ENCODE measurements around the gene ACTA1.
"Not testable (repeated sequence)": the region's sequence is repeated elsewhere in the genome, so short reads cannot be mapped to it uniquely, and the experiment has no call there.

The ACTA1 gene

DNA sequence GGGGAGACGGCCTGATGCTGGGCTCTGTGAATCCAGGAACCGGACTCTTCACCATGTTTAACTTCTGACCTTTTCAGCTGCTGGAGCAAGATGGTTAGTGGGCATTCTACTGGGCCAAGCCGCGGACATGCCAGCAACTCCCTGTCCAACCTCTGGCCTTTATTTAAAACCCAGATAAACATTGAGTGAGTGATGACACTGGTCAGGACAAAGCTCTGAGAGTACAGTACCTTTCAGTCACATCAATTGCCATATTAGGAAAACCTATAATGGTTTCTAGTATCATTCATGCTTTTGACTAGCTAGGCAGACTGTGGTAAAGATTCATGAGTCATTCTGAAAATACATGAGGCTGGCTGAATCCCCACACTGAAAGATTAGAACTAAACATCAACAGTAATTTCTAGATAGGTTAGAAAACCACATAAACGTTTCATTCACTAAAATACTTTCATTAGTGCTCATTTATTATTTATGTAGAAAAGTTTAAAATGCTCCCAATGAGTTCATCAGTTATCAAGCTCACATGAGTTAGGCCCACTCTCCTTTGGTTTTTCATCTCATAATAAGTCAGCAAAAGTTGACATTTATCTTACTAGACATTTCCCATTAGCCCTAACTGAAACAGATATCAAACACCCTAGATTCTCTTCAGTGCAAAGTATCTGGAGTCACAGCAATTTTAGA, 7.1 kb upstream of the ACTA1 start:
- DNase-seq (ENCODE audit: low read depth in 1 of 2, low spot score in 1 of 2): no peak

DNA sequence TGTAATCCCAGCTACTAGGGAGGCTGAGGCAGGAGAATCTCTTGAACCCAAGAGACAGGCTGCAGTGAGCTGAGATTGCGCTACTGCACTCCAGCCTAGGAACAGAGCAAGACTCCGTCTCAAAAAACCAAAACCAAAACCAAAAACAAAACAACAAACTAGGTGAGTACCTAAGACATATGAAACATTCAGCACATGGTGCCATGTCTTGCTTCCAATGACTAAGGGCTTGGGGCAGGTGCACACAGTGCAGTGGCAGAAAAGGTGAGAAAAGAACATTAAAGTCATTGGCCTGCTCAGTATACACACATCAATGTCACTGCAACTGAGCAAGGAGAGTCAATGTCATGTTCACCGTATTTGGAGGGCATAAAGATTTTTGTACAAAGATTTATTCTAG, 4.1 kb upstream of the ACTA1 start:
- DNase-seq (ENCODE audit: low read depth in 1 of 2, low spot score in 1 of 2): no peak

DNA sequence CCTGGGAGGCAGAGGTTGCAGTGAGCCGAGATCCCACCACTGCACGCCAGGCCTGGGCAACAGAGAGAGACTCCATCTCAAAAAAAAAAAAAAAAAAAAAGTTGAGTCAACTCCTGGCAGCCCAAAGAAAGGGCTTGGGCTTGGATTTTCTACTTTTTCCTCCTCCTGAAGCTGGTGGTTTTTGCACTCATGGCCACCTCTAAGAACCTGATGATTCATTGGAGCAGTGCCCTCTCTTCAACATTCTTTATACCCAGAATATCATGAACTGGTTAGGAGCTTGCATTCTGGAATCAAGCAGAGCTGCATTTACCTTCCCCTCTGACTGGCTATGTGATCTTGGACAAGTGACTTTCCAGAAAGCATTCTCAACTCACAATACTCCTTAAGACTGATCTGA, 3.5 kb upstream of the ACTA1 start:
- DNase-seq (ENCODE audit: low read depth in 1 of 2, low spot score in 1 of 2): no peak

DNA sequence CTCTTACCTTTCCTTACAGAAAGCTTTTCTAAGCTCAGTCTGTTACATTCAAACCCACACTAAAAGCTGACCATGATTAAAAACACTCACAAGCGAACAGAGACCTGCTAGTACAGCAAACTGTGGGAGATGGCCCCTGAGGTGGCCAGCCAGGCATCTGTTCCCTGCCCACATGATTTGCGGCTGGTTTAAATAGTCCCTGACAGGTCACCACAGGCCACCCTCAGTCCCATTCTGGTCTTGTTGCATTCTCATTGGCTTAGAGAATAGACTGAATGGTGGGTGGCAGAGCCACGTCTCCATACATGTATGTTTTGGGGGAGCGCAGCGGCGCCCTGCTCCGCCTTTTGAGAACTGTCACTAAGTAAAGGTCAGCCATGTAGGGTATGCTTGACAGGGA, 2.3 kb upstream of the ACTA1 start:
- no peak for DNase-seq (ENCODE audit: low read depth in 1 of 2, low spot score in 1 of 2)

DNA sequence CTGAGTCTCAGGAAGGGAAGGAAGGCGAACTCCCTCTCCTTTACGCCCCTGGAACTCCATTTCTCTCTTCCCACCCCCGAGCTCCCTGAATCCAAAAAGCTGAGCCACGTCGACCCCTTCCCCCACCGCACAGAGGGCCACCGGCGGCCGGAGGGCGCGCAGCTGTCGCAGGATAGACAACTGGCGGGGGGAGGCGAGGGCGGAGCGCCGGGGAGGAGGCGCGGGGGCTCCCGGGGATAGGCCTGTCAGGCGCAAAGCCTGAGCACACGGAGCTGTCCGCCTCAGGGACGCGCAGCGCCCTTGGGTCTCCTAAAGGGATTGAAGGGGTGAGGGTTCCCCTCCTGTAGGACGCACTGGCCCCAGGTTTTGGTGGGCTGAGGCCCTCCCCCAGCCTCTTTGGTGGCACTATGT, 752 bp upstream of the ACTA1 start:
- DNase-seq (ENCODE audit: low read depth in 1 of 2, low spot score in 1 of 2): no peak

DNA sequence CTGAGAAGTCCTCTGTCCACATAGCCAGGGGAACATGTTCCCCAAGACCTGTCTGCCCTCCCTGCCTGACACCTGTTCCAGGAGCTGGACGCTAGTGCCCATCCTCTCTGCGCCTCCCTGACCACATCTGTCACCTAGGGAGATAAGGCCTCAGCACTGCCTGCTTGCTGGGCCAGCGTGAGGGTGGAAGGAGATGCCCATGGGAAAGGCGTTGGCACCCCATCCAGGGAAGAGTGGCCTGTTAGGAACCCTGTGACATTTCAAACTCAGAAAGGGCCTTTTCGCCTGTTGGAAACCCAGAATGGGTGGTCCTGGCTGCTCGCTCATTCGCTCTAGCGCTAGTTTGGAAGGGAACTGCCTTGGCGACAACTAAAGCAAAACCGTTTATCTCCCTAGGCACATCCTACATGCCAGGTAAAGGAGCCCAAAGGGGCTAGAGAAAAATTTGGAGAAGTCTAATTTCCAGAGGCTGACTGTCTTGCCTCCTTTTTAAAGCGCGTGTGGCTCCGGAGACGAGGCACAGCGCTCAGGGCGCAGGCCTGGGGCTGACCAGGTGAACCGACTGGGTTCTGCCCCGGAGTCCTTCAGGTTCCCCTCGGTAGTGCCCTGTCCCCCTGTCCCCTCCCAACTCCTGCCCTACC, 410 bp downstream of the ACTA1 start:
- DNase-seq (ENCODE audit: low read depth in 1 of 2, low spot score in 1 of 2): no peak

DNA sequence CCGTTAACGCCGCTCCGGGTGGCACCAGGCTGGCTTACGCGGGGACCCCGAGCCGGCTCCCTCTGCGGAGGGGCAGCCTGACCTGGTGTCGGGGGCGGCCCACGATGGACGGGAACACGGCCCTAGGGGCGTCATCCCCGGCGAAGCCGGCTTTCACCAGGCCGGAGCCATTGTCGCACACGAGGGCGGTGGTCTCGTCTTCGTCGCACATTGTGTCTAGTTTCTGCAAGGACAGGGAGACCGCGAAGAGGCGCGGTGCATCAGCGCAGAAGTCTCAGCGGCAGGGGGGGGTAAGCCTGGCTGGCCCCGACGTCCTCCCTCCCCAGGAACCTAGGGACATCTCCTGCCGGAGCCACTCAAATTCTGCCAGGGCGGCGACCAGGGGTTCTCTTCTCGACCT, 989 bp downstream of the ACTA1 start:
- no peak for DNase-seq (ENCODE audit: low read depth in 1 of 2, low spot score in 1 of 2)

DNA sequence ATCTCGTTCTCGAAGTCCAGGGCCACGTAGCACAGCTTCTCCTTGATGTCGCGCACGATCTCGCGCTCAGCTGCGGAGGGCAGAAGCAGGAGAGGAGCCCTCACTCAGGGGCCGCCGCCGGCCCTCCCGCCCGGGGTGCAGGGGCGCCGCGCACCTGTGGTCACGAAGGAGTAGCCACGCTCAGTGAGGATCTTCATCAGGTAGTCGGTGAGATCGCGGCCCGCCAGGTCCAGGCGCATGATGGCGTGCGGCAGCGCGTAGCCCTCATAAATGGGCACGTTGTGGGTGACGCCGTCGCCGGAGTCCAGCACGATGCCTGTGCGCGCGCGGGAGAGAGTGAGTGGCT, 1.8 kb downstream of the ACTA1 start:
- DNase-seq (ENCODE audit: low read depth in 1 of 2, low spot score in 1 of 2): no peak

DNA sequence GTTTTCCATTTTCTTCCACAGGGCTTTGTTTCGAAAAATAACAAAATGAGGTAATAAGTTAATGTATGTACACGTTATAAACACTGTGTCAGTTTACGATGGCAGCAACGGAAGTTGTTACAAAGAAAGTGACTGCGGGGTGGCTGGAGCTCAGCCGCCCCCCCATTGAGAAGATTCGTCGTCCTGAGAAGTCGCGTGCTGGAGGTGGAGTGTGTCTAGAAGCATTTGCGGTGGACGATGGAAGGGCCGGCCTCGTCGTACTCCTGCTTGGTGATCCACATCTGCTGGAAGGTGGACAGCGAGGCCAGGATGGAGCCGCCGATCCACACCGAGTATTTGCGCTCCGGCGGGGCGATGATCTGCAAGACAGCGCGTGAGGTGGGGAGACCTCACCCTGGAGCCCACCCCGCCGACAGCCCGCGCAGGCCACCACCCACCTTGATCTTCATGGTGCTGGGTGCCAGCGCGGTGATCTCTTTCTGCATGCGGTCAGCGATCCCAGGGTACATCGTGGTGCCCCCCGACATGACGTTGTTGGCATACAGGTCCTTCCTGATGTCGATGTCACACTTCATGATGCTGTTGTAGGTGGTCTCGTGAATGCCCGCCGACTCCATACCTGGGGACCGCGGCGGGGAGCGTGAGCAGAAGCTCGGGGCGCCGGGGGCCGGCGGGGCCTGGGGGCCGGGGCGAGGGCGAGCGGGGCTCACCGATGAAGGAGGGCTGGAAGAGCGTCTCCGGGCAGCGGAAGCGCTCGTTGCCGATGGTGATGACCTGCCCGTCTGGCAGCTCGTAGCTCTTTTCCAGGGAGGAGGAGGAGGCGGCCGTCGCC, 2.4 kb downstream of the ACTA1 start:
- no peak for DNase-seq (ENCODE audit: low read depth in 1 of 2, low spot score in 1 of 2)

DNA sequence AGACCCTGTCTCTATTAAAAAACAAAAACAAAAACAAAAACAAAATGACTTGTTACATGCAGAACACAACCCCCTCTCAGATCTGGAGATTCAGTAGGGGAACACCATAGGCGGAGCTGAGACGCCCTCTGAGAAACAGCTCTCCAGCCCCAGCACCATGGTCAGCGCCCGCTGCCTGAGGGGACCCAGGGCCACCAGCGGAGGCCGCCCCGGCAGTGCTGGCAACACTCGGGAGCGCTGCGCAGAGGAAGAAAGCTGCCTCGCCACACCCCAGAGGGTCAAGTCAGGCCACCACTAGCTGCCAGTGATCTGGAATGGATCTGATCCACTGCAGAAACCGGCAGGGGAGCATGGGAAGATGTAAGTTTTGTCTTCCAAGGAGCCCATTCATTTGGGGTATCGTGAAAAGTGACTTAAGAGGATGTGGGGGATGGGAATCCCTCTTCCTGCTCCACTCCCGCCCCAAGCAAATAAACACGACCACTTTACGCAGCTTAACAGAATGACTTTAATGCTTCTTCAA, 3.1 kb downstream of the ACTA1 start:
- no peak for DNase-seq (ENCODE audit: low read depth in 1 of 2, low spot score in 1 of 2)

DNA sequence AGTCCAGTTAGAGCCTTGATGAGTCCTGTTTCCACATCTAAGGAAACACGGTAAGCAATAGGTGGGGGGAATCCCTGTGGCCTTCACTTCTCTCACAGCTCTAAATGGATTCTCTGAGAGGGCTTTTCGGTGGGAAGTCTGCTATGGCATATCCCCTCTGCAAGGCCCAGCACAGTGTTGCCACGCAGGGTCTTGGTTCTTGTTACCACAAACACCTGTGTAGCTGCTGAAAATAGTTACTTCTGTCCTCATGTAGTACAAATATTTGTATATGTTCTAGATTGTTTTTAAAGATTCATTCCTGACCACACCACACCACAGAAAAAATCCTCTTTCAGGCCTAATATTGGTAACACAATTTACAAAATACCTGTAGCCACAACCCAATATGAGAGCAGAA, 5.6 kb downstream of the ACTA1 start:
- no peak for DNase-seq (ENCODE audit: low read depth in 1 of 2, low spot score in 1 of 2)

DNA sequence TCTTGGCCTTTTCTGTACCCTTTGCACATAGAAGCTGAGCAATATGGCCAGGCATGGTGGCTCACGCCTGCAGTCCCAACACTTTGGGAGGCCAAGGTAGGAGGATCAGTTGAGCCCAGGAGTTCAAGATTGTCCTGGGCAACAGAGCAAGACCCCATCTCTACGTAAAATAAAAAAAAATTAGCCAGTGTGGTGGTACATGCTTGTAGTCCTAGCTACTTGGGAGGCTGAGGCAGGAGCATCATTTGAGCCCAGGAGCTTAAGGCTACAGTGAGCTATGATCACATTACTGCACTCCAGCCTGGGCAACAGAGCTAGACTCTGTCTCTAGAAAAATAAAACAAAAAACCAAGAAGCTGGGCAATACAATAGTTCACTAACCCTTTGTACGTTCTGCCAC, 6.3 kb downstream of the ACTA1 start:
- DNase-seq (ENCODE audit: low read depth in 1 of 2, low spot score in 1 of 2): no peak

DNA sequence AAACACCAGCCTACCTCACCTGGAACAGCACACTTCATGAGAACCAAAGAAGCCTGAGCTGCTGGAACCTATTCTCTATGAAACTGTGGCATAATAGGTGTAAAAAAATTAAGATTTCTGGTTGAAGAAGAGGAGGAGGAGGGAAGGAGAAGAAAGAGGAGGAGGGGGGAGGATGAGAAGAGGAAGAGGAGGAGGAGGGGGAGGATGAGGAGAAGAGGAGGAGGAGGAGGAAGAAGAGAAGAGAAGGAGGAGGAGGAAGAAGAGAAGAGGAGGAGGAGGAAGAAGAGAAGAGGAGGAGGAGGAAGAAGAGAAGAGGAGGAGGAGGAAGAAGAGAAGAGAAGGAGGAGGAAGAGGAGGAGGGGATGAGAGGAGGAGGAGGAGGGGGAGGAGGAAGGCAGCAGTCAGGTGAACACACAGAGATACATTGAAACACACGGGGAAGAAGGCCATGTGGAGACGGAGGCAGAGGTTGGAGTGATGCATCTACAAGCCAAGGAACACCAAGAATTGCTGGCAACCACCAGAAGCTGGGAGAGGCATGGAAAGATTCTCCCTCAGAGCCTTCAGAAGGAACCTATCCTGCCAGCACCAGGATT, 8.2 kb downstream of the ACTA1 start:
- DNase-seq (ENCODE audit: low read depth in 1 of 2, low spot score in 1 of 2): no peak

DNA sequence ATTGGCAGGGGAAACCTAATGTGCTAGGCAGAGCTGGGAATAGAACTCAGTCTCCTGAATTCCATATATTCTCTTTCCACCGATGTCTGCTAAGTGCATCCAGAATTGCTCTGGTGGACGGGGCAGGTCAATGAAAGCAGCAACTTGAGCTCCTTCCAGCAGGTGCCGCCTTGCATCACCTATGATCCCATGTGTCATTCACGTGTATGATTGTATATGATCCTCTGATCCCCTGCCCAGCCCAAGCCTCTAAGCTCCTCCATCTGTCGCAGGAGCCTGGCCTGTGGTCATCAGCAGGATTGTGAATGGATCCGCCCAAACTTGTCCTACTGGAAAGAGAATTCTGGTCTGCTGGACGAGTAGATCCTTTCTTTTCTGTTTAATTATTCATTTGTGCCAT, 13.1 kb downstream of the ACTA1 start:
- DNase-seq (ENCODE audit: low read depth in 1 of 2, low spot score in 1 of 2): no peak

DNA sequence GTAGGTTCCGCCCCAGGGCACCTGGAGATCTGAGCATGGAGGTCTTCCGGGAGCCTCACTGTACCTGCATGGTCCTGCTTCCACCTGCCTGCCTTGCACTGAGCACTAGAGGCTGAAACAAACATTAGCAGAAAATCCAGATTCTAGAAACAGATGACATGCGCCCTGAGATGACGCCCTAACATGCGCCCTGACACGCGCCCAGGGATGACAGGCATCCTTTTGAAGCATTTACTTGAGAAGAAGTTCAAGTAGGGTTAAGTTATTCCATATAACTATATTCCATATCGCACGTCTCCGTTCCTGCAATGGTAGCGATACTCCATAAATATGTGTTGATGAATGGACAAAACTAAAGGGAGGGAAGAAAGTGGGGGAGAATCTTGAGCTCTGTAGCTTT, 13.7 kb downstream of the ACTA1 start:
- DNase-seq (ENCODE audit: low read depth in 1 of 2, low spot score in 1 of 2): no peak

DNA sequence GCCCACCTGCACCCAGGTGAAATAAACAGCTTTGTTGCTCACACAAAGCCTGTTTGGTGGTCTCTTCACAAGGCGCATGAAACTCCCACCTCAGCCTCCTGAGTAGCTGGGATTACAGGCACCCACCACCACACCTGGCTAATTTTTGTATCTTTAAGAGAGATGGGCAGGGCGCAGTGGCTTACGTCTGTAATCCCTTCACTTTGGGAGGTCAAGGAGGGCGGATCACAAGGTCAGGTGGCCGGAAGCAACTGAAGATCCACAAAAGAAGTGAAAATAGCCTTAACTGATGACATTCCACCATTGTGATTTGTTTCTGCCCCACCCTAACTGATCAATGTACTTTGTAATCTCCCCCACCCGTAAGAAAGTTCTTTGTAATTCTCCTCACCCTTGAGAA, 15.3 kb downstream of the ACTA1 start:
- not testable (repeated sequence) for DNase-seq (ENCODE audit: low read depth in 1 of 2, low spot score in 1 of 2)

DNA sequence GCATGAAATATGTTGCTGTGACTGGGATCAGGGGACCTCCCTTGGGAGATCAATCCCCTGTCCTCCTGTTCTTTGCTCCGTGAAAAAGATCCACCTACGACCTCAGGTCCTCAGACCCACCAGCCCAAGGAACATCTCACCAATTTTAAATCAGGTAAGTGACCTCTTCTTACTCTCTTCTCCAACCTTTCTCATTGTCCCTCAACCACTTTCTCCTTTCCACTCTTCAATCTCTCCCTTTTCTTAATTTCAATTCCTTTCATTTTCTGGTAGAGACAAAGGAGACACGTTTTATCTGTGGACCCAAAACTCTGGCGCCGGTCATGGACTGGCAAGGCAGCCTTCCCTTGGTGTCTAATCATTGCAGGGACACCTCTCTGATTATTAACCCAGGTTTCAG, 21.1 kb downstream of the ACTA1 start:
- not testable (repeated sequence) for DNase-seq (ENCODE audit: low read depth in 1 of 2, low spot score in 1 of 2)

DNA sequence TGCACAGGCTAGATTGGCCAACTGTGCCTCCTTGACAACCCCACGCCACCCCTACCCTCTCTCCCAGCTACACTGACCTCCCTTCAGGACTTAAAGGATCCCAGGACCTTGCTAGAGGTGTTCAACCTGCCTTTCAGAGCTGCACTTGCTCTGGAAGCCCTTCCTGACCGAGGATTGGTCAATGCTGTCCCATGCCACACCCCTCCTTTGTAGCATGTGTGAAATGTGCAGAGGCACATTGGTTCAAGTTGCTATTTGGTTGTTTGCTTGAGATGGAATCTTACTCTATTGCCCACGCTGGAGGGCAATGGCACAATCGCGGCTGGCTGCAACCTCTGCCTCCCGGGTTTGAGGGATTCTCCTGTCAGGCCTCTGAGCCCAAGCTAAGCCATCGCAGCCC, 21.8 kb downstream of the ACTA1 start:
- no peak for DNase-seq (ENCODE audit: low read depth in 1 of 2, low spot score in 1 of 2)

DNA sequence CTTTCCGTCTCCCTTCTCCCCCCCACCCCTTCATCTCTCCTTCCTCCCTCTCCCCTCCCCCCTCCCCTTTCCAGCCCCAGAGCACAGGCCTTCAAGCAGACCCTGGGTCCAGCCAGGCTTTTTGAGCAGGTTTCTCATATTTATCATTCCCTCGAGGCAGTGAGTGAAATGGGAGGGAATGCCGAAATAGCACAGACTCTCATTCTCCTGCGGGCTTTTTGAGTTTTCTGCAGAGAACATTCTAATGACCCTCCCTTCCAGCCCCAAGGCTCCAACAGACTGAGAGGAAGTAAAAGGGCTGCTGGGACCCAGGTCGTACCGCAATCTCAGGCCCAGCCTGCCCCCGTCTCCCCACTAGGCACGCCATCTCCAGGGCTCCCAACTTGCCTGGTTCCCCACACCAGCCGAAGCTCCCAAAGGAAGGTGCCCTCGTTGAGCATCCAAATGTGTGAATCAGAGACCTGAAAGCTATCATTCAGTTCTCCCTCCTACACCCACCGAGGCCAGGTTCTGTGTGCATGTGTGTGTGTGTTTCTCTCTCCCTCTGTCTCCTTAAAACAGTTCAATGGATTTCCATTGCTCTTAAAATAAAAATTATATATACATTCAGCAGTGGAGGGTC, 22.3 kb downstream of the ACTA1 start:
- no peak for DNase-seq (ENCODE audit: low read depth in 1 of 2, low spot score in 1 of 2)

DNA sequence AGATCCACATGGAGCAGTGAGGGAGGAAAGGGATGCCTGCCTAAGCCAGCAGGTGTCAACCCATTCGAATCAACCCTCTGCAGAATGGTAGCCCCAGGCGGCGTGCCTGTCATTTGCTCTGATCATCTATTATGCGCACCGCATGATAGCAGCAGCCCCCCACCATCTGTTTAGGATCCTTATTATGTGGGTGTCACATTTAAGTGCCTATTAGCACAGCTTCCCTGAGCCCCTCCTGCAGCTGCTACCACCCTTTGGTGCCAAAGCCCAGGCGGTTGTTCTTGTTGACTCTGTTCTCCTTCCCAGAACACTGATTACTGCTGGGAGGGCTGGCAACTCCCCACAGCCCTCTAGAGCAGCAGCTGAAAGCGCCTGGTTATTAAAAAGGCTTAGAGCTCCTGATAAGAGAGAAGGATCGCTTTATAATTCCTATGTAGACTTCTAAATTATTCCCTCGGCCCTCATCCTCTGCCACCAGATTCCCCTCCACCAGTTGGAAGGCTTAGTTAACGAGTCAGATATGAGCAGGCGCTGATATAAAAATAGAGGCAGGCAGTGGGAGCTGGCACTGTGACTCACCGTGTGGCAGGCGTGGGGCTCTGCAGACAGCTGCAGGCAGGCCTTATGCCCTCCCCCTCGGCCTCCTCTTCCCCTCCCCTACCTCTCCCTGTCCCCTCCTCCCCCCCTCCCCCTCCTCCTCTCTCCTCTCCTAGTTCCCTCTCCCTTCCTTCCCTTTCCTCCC, 23.0 kb downstream of the ACTA1 start:
- no peak for DNase-seq (ENCODE audit: low read depth in 1 of 2, low spot score in 1 of 2)

DNA sequence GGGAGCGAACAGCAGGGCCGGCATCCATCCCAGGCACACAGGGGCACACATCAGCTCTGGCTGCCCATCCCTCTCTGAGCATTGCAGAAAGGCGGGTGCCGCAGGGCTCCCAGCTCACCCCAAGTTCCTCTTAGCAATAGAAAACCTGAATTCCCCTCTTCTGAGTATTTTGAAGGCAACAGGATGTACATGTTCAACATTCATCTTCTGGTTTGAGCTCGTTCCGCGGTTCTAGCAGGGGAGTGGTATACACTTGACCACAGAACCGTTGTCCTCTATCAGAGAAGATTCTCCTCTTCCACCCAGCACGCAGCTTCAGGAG, 23.6 kb downstream of the ACTA1 start:
- DNase-seq (ENCODE audit: low read depth in 1 of 2, low spot score in 1 of 2): no peak

All from stimulated activated CD4-positive, alpha-beta T cell treated with anti-CD3 and anti-CD28 coated beads, Interleukin-15, amount 100 ng/mL, for 1 hour (primary cell).